Measurements from ENCODE around the gene PI4K2A. TPM values are rescaled to one million over a fixed set of nuclear protein-coding genes. Genes with fewer than 3 reads are reported as not detected.
A peak's percentile ranks its signal among the peaks of the same experiment; 100 is the strongest.
"Not testable (repeated sequence)": the region's sequence is repeated elsewhere in the genome, so short reads cannot be mapped to it uniquely, and the experiment has no call there.

PI4K2A gene
- total and polyA plus RNA-seq, 8 donors: 2.2 to 8.9 (median 3.6) TPM

- ATAC-seq: no peak
- Histone ChIP-seq H3K36me3 (no peaks in the 10 kb centered on the region), H3K4me3 (no peak overlapping the region), H3K9me3 (no peaks in the 10 kb centered on the region), H3K27ac (no peak overlapping the region), H3K27me3 (no peaks in the 10 kb centered on the region), H3K4me1 (no peaks in the 10 kb centered on the region)
- 86 to 100% methylated on average over 1 of the region's 1 CpG for WGBS, 2 donors
- intact Hi-C loops (cut with DNase I): no loop called here
- no peak for FAIRE-seq
- TF ChIP-seq, protein P1, sequence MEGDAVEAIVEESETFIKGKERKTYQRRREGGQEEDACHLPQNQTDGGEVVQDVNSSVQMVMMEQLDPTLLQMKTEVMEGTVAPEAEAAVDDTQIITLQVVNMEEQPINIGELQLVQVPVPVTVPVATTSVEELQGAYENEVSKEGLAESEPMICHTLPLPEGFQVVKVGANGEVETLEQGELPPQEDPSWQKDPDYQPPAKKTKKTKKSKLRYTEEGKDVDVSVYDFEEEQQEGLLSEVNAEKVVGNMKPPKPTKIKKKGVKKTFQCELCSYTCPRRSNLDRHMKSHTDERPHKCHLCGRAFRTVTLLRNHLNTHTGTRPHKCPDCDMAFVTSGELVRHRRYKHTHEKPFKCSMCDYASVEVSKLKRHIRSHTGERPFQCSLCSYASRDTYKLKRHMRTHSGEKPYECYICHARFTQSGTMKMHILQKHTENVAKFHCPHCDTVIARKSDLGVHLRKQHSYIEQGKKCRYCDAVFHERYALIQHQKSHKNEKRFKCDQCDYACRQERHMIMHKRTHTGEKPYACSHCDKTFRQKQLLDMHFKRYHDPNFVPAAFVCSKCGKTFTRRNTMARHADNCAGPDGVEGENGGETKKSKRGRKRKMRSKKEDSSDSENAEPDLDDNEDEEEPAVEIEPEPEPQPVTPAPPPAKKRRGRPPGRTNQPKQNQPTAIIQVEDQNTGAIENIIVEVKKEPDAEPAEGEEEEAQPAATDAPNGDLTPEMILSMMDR (IDR thresholded peaks at IDR 0.05): no peak
- no peak for DNase-seq
Measured at GRCh38 chr10:97635577-97635976, 4.9 kb upstream of the PI4K2A start.

GRCh38 chr10:97639090-97639489 is 1.4 kb upstream of the PI4K2A start:
- WGBS, 2 donors: 80 to 88% methylated on average over 3 of the region's 3 CpGs
- DNase-seq; FAIRE-seq; H3K27me3 ChIP-seq; intact Hi-C loops (cut with DNase I); H3K4me3 ChIP-seq; H3K27ac ChIP-seq; ATAC-seq; H3K36me3 ChIP-seq; H3K4me1 ChIP-seq; H3K9me3 ChIP-seq: not testable (repeated sequence)

- no peaks in the 10 kb centered on the region for H3K9me3 ChIP-seq
- TF ChIP-seq, protein P1 (IDR thresholded peaks at IDR 0.05): no peak
- FAIRE-seq: no peak
- peak overlapping the region; percentile 52 to 78 (median 64) for H3K4me3 ChIP-seq
- peak; percentile 49 to 67 (median 56) for ATAC-seq
- WGBS, 2 donors: 1% methylated on average over 45 to 67 of the region's 67 CpGs
- H3K36me3 ChIP-seq: peaks cover 0 to 4% (median 0%) of the 10 kb centered on the region in 3 donors
- peak overlapping the region in 3 of 4 donors; percentile 3 to 70 (median 55) for H3K27ac ChIP-seq
- peak in 5 of 6 donors; percentile 6 to 54 (median 23) for DNase-seq
- intact Hi-C loops (cut with DNase I): no loop called here
- peaks cover 8 to 9% (median 8%) of the 10 kb centered on the region in 3 donors for H3K4me1 ChIP-seq
- H3K27me3 ChIP-seq: no peaks in the 10 kb centered on the region
Measured at GRCh38 chr10:97640868-97641811, 669 bp downstream of the PI4K2A start.

GRCh38 chr10:97642471-97643159 is 2.1 kb downstream of the PI4K2A start:
- WGBS, 2 donors: 95 to 96% methylated on average over 13 of the region's 13 CpGs
- H3K4me3 ChIP-seq: peak overlapping the region in 1 of 4 donors; percentile 78
- H3K36me3 ChIP-seq; H3K9me3 ChIP-seq; H3K4me1 ChIP-seq; H3K27ac ChIP-seq; intact Hi-C loops (cut with DNase I); H3K27me3 ChIP-seq; DNase-seq; ATAC-seq; FAIRE-seq: not testable (repeated sequence)

- TF ChIP-seq, protein P1 (IDR thresholded peaks at IDR 0.05): no peak
Measured at GRCh38 chr10:97643441-97643985, 3.0 kb downstream of the PI4K2A start.

More at GRCh38 chr10:97643441-97643985, 3.0 kb downstream of the PI4K2A start:
- Histone ChIP-seq H3K4me1 (peaks cover 8 to 9% (median 8%) of the 10 kb centered on the region in 3 donors), H3K27ac (no peak overlapping the region), H3K9me3 (no peaks in the 10 kb centered on the region), H3K4me3 (no peak overlapping the region), H3K27me3 (no peaks in the 10 kb centered on the region), H3K36me3 (peaks cover 0 to 4% (median 0%) of the 10 kb centered on the region in 3 donors)
- DNase-seq (no peak), ATAC-seq (no peak), FAIRE-seq (no peak)
- 87 to 88% methylated on average over 4 of the region's 4 CpGs for WGBS, 2 donors
- intact Hi-C loops (cut with DNase I): no loop called here

Data from pancreas (tissue), 10 donors.